GM23338 (cell line): ENCODE data around the gene KIFAP3. TPM values are rescaled to one million over a fixed set of nuclear protein-coding genes. Genes with fewer than 3 reads are reported as not detected.

Source experiments
- ATAC-seq: fragments of 200-7000 bp; cut with Tn5 transposase; 3 replicates; pipeline ENCODE4 v1.9.1; 2020
- DNase-seq: peaks from one replicate; pipeline ENCODE4 v3.0.0-alpha.2; 2015; ENCODE audit warnings: low spot score
- H2AFZ ChIP-seq: fragments of 200-600 bp; sonication (generic); 2 replicates; pipeline ENCODE4 v1.8.0; 2016; ENCODE audit warnings: antibody characterized with exemption, mild to moderate bottlenecking, moderate library complexity
- H3F3A ChIP-seq: fragments of 200-600 bp; sonication (generic); replicated peaks from 2 replicates; pipeline ENCODE4 v1.8.0; 2017; ENCODE audit warnings: antibody characterized with exemption, mixed run types, low read depth
- H3K27ac ChIP-seq: fragments of 200-600 bp; sonication (generic); 2 replicates; pipeline ENCODE4 v1.6.1; 2016; ENCODE audit warnings: low read depth
- H3K27me3 ChIP-seq: fragments of 200-600 bp; sonication (generic); 2 replicates; pipeline ENCODE4 v1.8.0; 2016; ENCODE audit warnings: mild to moderate bottlenecking, mixed run types, moderate library complexity; ENCODE audit not compliant: insufficient read depth
- H3K36me3 ChIP-seq: fragments of 200-600 bp; sonication (generic); 2 replicates; pipeline ENCODE4 v1.8.0; 2016; ENCODE audit warnings: mild to moderate bottlenecking; ENCODE audit not compliant: insufficient read depth
- H3K4me1 ChIP-seq: fragments of 200-600 bp; sonication (generic); 2 replicates; pipeline ENCODE4 v1.8.0; 2016; ENCODE audit warnings: mild to moderate bottlenecking, moderate library complexity; ENCODE audit not compliant: insufficient read depth
- H3K4me2 ChIP-seq: fragments of 200-600 bp; sonication (generic); 2 replicates; pipeline ENCODE4 v1.7.1; 2017; ENCODE audit warnings: mixed run types
- H3K4me3 ChIP-seq: fragments of 200-600 bp; sonication (generic); 2 replicates; pipeline ENCODE4 v1.6.1; 2016; ENCODE audit warnings: mixed run types
- H3K79me2 ChIP-seq: fragments of 200-600 bp; sonication (generic); replicated peaks from 2 replicates; pipeline ENCODE4 v1.8.0; 2017; ENCODE audit warnings: mild to moderate bottlenecking; ENCODE audit not compliant: insufficient read depth
- H3K9me2 ChIP-seq: fragments of 200-600 bp; sonication (generic); 2 replicates; pipeline ENCODE4 v1.8.0; 2017; ENCODE audit not compliant: insufficient read depth
- H4K20me1 ChIP-seq: fragments of 200-600 bp; sonication (generic); replicated peaks from 2 replicates; pipeline ENCODE4 v1.8.0; 2017; ENCODE audit warnings: mild to moderate bottlenecking; ENCODE audit not compliant: insufficient read depth
- H3K27ac Mint-ChIP-seq: 2 replicates; pipeline ENCODE4 v1.8.0; 2020; ENCODE audit warnings: inconsistent platforms, mild to moderate bottlenecking, moderate library complexity, mixed read lengths
- H3K27me3 Mint-ChIP-seq: 3 replicates; pipeline ENCODE4 v1.8.0; 2022; ENCODE audit warnings: low read depth, mild to moderate bottlenecking, moderate library complexity, mixed read lengths, inconsistent platforms; ENCODE audit not compliant: insufficient read depth, poor library complexity
- H3K36me3 Mint-ChIP-seq: 3 replicates; pipeline ENCODE4 v1.8.0; 2021; ENCODE audit warnings: low read depth, mild to moderate bottlenecking, inconsistent platforms, moderate library complexity, mixed read lengths
- H3K4me1 Mint-ChIP-seq: 3 replicates; pipeline ENCODE4 v1.8.0; 2020; ENCODE audit warnings: mild to moderate bottlenecking, inconsistent platforms, mixed read lengths
- H3K4me3 Mint-ChIP-seq: 3 replicates; pipeline ENCODE4 v1.8.0; 2021; ENCODE audit warnings: moderate library complexity, mild to moderate bottlenecking, inconsistent platforms, mixed read lengths
- H3K9me3 Mint-ChIP-seq: 3 replicates; pipeline ENCODE4 v1.8.0; 2020; ENCODE audit warnings: moderate library complexity, mild to moderate bottlenecking, inconsistent platforms, mixed read lengths
- CREB1 ChIP-seq: fragments of 250-450 bp; sonication (Bioruptor Pico); IDR thresholded peaks from 2 replicates; pipeline ENCODE4 v1.5.0; 2020; ENCODE audit warnings: low read depth, mild to moderate bottlenecking, moderate library complexity
- EZH2 ChIP-seq: fragments of 200-600 bp; sonication (generic); IDR thresholded peaks from one replicate; pipeline ENCODE4 v1.8.0; 2017; ENCODE audit warnings: antibody characterized with exemption, mild to moderate bottlenecking, low read depth; ENCODE audit not compliant: unreplicated experiment
- EZH2phosphoT487 ChIP-seq: fragments of 200-600 bp; sonication (generic); IDR thresholded peaks from one replicate; pipeline ENCODE4 v1.8.1; 2018; ENCODE audit warnings: antibody characterized with exemption; ENCODE audit not compliant: unreplicated experiment
- JUNB ChIP-seq: IDR thresholded peaks from one replicate; pipeline ENCODE4 v1.6.1; 2016; ENCODE audit warnings: antibody characterized with exemption; ENCODE audit not compliant: unreplicated experiment
- NANOG ChIP-seq: IDR thresholded peaks from 2 replicates; pipeline ENCODE4 v1.6.1; 2016; ENCODE audit warnings: antibody characterized with exemption, borderline replicate concordance
- POLR2AphosphoS5 ChIP-seq: IDR thresholded peaks from 2 replicates; pipeline ENCODE4 v1.6.1; 2016; ENCODE audit warnings: antibody characterized with exemption, low read depth
- STAT1 ChIP-seq: IDR thresholded peaks from one replicate; pipeline ENCODE4 v1.6.1; 2016; ENCODE audit warnings: antibody characterized with exemption; ENCODE audit not compliant: unreplicated experiment
- ZNF114 ChIP-seq: fragments of 250-450 bp; sonication (Bioruptor Pico); IDR thresholded peaks from 2 replicates; pipeline ENCODE4 v1.5.0; 2020; ENCODE audit warnings: mild to moderate bottlenecking, moderate library complexity
- ZNF331 ChIP-seq: fragments of 250-450 bp; sonication (Bioruptor Pico); IDR thresholded peaks from 2 replicates; pipeline ENCODE4 v1.5.0; 2020; ENCODE audit warnings: low read depth, mild to moderate bottlenecking, moderate library complexity
- polyA plus RNA-seq: library from polyadenylated mRNA; unstranded; fragments of >200 nt; fragmentation: Nextera tagmentation; extraction: Ambion mirVana; gene quantifications from 2 replicates; pipeline ENCODE4 v1.2.1, GENCODE V29; 2016
- total RNA-seq: library from RNA; depleted of rRNA; stranded (reverse); fragments of >200 nt; shearing (Covaris generic); gene quantifications from 2 replicates; pipeline ENCODE4 v1.2.3, GENCODE V29; 2014
- TF ChIP-seq, protein P1 (sequence below), 2 experiments: fragments of 200-600 bp in 1 of 2; sonication (generic) in 1 of 2; conservative IDR thresholded peaks; 2 replicates each; pipeline versions ENCODE4 v1.5.1 to v1.6.1; 2016 to 2017; ENCODE audit warnings: antibody characterized with exemption in 2 of 2, low read depth in 2 of 2, mild to moderate bottlenecking in 2 of 2, moderate library complexity in 1 of 2
- TF ChIP-seq, protein P2 (sequence below): IDR thresholded peaks from 2 replicates; pipeline ENCODE4 v1.6.1; 2016; ENCODE audit warnings: antibody characterized with exemption
- TF ChIP-seq, protein P3 (sequence below): IDR thresholded peaks from one replicate; pipeline ENCODE4 v1.6.1; 2018; ENCODE audit warnings: antibody characterized with exemption; ENCODE audit not compliant: unreplicated experiment

Gene KIFAP3
- total and polyA plus RNA-seq, 2 experiments from 2014 or later: 2.7 to 3.1 TPM

DNA sequence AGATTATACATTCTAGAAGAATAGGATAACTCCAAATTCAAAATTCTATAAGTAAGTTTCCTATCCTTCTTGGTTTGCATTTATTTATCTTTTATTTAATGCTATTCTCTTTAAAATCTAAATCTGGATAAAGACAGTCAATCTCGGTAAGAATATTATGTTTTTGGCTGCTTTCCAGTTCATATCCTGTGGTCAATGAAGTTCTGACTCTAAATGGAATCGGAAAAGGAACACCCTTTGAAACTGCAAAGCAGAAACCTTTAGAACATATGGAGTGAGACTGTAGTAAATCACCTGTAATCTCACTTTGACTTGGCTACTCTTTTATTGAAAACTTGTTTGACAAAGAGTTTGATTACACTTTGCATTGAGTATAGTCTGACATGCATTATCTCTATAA, 85.2 kb downstream of the KIFAP3 start:
- Mint-ChIP-seq H3K27ac (no peak overlapping the region), H3K4me3 (no peak overlapping the region), H3K9me3 (no peaks in the 10 kb centered on the region), H3K27me3 (no peaks in the 10 kb centered on the region), H3K4me1 (no peaks in the 10 kb centered on the region), H3K36me3 (no peaks in the 10 kb centered on the region)
- no peaks in the 10 kb centered on the region for H3K27me3 ChIP-seq
- no peaks in the 10 kb centered on the region for H3K9me2 ChIP-seq
- no peaks in the 10 kb centered on the region for H4K20me1 ChIP-seq
- H3K79me2 ChIP-seq: no peaks in the 10 kb centered on the region
- H3K4me1 ChIP-seq: no peaks in the 10 kb centered on the region
- H3K4me2 ChIP-seq: no peak overlapping the region
- H3F3A ChIP-seq: no peaks in the 10 kb centered on the region
- ATAC-seq (no peak), DNase-seq (no peak)
- no peak overlapping the region for H3K27ac ChIP-seq
- no peak overlapping the region for H3K4me3 ChIP-seq
- TF ChIP-seq STAT1 (no peak), ZNF114 (no peak), ZNF331 (CRISPR knock-in tag) (no peak), POLR2AphosphoS5 (no peak), NANOG (no peak), EZH2phosphoT487 (no peak)
- TF ChIP-seq, protein P1, sequence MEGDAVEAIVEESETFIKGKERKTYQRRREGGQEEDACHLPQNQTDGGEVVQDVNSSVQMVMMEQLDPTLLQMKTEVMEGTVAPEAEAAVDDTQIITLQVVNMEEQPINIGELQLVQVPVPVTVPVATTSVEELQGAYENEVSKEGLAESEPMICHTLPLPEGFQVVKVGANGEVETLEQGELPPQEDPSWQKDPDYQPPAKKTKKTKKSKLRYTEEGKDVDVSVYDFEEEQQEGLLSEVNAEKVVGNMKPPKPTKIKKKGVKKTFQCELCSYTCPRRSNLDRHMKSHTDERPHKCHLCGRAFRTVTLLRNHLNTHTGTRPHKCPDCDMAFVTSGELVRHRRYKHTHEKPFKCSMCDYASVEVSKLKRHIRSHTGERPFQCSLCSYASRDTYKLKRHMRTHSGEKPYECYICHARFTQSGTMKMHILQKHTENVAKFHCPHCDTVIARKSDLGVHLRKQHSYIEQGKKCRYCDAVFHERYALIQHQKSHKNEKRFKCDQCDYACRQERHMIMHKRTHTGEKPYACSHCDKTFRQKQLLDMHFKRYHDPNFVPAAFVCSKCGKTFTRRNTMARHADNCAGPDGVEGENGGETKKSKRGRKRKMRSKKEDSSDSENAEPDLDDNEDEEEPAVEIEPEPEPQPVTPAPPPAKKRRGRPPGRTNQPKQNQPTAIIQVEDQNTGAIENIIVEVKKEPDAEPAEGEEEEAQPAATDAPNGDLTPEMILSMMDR (conservative IDR thresholded peaks at IDR 0.05; ENCODE audit: low read depth in 2 of 2): no peak
- TF ChIP-seq, protein P2, sequence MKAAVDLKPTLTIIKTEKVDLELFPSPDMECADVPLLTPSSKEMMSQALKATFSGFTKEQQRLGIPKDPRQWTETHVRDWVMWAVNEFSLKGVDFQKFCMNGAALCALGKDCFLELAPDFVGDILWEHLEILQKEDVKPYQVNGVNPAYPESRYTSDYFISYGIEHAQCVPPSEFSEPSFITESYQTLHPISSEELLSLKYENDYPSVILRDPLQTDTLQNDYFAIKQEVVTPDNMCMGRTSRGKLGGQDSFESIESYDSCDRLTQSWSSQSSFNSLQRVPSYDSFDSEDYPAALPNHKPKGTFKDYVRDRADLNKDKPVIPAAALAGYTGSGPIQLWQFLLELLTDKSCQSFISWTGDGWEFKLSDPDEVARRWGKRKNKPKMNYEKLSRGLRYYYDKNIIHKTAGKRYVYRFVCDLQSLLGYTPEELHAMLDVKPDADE: no peak
- no peak overlapping the region for H2AFZ ChIP-seq
- no peaks in the 10 kb centered on the region for H3K36me3 ChIP-seq

DNA sequence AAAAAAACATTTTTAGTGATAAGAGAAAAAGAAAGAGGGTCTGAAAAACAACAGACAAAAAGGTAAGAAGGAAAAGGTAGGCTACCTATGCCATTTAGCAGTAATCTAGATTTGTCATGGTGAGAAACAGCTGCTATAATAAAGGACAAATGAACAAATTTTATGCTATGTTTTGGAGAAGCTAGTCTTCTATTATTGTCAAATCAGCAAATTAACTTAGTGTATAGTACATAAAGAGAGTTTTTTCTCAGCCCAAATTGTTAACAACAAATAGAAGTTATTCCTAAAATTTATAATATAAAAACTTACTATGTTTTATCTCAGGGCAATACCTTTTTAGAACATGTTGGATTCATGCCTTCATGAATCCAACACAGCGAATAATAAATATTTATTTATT, 88.7 kb downstream of the KIFAP3 start:
- H3K36me3 ChIP-seq: no peaks in the 10 kb centered on the region
- H3K4me1 ChIP-seq: peaks cover 10% of the 10 kb centered on the region
- H3K27ac ChIP-seq: no peak overlapping the region
- Mint-ChIP-seq H3K4me1 (peaks cover 5% of the 10 kb centered on the region), H3K9me3 (no peaks in the 10 kb centered on the region), H3K27me3 (no peaks in the 10 kb centered on the region), H3K27ac (no peak overlapping the region), H3K36me3 (no peaks in the 10 kb centered on the region), H3K4me3 (no peak overlapping the region)
- H3K27me3 ChIP-seq: no peaks in the 10 kb centered on the region
- no peaks in the 10 kb centered on the region for H3K9me2 ChIP-seq
- H3F3A ChIP-seq: no peaks in the 10 kb centered on the region
- DNase-seq (no peak), ATAC-seq (no peak)
- H3K4me3 ChIP-seq: no peak overlapping the region
- no peak overlapping the region for H3K4me2 ChIP-seq
- no peak overlapping the region for H2AFZ ChIP-seq
- H3K79me2 ChIP-seq: no peaks in the 10 kb centered on the region
- H4K20me1 ChIP-seq: no peaks in the 10 kb centered on the region
- no peak for TF ChIP-seq NANOG
- TF ChIP-seq CREB1 (CRISPR knock-in tag): no peak
- no peak for TF ChIP-seq ZNF331 (CRISPR knock-in tag)
- TF ChIP-seq, protein P3, sequence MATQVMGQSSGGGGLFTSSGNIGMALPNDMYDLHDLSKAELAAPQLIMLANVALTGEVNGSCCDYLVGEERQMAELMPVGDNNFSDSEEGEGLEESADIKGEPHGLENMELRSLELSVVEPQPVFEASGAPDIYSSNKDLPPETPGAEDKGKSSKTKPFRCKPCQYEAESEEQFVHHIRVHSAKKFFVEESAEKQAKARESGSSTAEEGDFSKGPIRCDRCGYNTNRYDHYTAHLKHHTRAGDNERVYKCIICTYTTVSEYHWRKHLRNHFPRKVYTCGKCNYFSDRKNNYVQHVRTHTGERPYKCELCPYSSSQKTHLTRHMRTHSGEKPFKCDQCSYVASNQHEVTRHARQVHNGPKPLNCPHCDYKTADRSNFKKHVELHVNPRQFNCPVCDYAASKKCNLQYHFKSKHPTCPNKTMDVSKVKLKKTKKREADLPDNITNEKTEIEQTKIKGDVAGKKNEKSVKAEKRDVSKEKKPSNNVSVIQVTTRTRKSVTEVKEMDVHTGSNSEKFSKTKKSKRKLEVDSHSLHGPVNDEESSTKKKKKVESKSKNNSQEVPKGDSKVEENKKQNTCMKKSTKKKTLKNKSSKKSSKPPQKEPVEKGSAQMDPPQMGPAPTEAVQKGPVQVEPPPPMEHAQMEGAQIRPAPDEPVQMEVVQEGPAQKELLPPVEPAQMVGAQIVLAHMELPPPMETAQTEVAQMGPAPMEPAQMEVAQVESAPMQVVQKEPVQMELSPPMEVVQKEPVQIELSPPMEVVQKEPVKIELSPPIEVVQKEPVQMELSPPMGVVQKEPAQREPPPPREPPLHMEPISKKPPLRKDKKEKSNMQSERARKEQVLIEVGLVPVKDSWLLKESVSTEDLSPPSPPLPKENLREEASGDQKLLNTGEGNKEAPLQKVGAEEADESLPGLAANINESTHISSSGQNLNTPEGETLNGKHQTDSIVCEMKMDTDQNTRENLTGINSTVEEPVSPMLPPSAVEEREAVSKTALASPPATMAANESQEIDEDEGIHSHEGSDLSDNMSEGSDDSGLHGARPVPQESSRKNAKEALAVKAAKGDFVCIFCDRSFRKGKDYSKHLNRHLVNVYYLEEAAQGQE: no peak
- no peak for TF ChIP-seq JUNB
- TF ChIP-seq POLR2AphosphoS5: no peak
- no peak for TF ChIP-seq STAT1
- no peak for TF ChIP-seq EZH2
- no peak for TF ChIP-seq ZNF114
